Adrenal gland (tissue), 5 donors: Measurements from ENCODE around the gene SPAG9.

Source experiments
- CTCF ChIP-seq, 6 experiments: fragments of 450-650 bp in 4 of 6; fragments of 200-600 bp in 2 of 6; sonication (generic) in 1 of 6; IDR thresholded peaks; 1 replicate in 5 of 6; 2 replicates in 1 of 6; pipeline versions ENCODE4 v1.5.1 to v1.8.0; 2016 to 2021; ENCODE audit warnings: antibody characterized with exemption in 6 of 6, mild to moderate bottlenecking in 2 of 6, moderate library complexity in 1 of 6
- POLR2A ChIP-seq, 2 donors: fragments of 450-650 bp; IDR thresholded peaks; one replicate each; pipeline ENCODE4 v1.6.1; 2017; ENCODE audit warnings: antibody characterized with exemption in 2 of 2, mild to moderate bottlenecking in 2 of 2, moderate library complexity in 1 of 2
- donor health status: DM: no; HTN: no; CAD: no.

GRCh38 chr17:50953831-50954601 lies 166.7 kb downstream of the SPAG9 start:
- no peak for TF ChIP-seq CTCF (IDR thresholded peaks at IDR 0.05)
- peak in 1 of 2 donors; percentile 81 for TF ChIP-seq POLR2A (IDR thresholded peaks at IDR 0.05)
